DOHH2 (cell line): ENCODE measurements around the gene ASMTL.

Experiments
- CTCF ChIP-seq: fragments of 200-600 bp; sonication (generic); IDR thresholded peaks from one replicate; pipeline ENCODE4 v1.5.1; 2014; ENCODE audit warnings: antibody characterized with exemption, mild to moderate bottlenecking, low read depth, low read length; ENCODE audit not compliant: poor library complexity, severe bottlenecking
- EZH2phosphoT487 ChIP-seq: fragments of 200-600 bp; sonication (generic); IDR thresholded peaks from 2 replicates; pipeline ENCODE4 v1.6.1; 2017; ENCODE audit warnings: borderline replicate concordance, mild to moderate bottlenecking, antibody characterized with exemption, low read length, moderate library complexity, mixed read lengths

- TF ChIP-seq CTCF (no peak), EZH2phosphoT487 (no peak)
Observed at GRCh38 chrX:1400049-1400448, 52.7 kb downstream of the ASMTL start.
